Endodermal cell (in vitro differentiated cells): ENCODE results near the gene ERBB4. TPM values are rescaled to one million over a fixed set of nuclear protein-coding genes. Genes with fewer than 3 reads are reported as not detected.

Source experiments
- DNase-seq: peaks from one replicate; pipeline ENCODE4 v3.0.0-alpha.2; 2017
- H3K27ac ChIP-seq: 2 replicates; pipeline ENCODE4 v1.5.1; 2013; ENCODE audit warnings: mild to moderate bottlenecking, low read depth, low read length, moderate library complexity
- H3K27me3 ChIP-seq: 2 replicates; pipeline ENCODE4 v1.6.1; 2013; ENCODE audit warnings: mild to moderate bottlenecking, low read length, moderate library complexity; ENCODE audit not compliant: insufficient read depth, control insufficient read depth, poor library complexity, severe bottlenecking
- H3K36me3 ChIP-seq: 2 replicates; pipeline ENCODE4 v1.7.0; 2013; ENCODE audit warnings: mild to moderate bottlenecking, low read length, moderate library complexity; ENCODE audit not compliant: control insufficient read depth, insufficient read depth
- H3K4me1 ChIP-seq: one replicate; pipeline ENCODE4 v1.7.0; 2013; ENCODE audit warnings: low read length; ENCODE audit not compliant: control insufficient read depth, insufficient read depth
- H3K4me3 ChIP-seq: 2 replicates; pipeline ENCODE4 v1.5.1; 2013; ENCODE audit warnings: mild to moderate bottlenecking, low read length, moderate library complexity
- H3K9ac ChIP-seq: 2 replicates; pipeline ENCODE4 v1.6.1; 2013; ENCODE audit warnings: mild to moderate bottlenecking, low read length, moderate library complexity; ENCODE audit not compliant: poor library complexity, severe bottlenecking; ENCODE audit errors: extremely low read depth
- H3K9me3 ChIP-seq: 2 replicates; pipeline ENCODE4 v1.6.1; 2013; ENCODE audit warnings: mild to moderate bottlenecking, low read length, moderate library complexity; ENCODE audit not compliant: control insufficient read depth
- H3K27ac Mint-ChIP-seq: 2 replicates; pipeline ENCODE4 v1.8.0; 2020; ENCODE audit warnings: mixed read lengths
- H3K27me3 Mint-ChIP-seq: 2 replicates; pipeline ENCODE4 v1.8.0; 2021; ENCODE audit warnings: mild to moderate bottlenecking, mixed read lengths; ENCODE audit not compliant: insufficient read depth
- H3K36me3 Mint-ChIP-seq: 2 replicates; pipeline ENCODE4 v1.8.0; 2020; ENCODE audit warnings: low read depth, mixed read lengths
- H3K4me1 Mint-ChIP-seq: 2 replicates; pipeline ENCODE4 v1.8.0; 2020; ENCODE audit warnings: mixed read lengths
- H3K4me3 Mint-ChIP-seq: 2 replicates; pipeline ENCODE4 v1.8.0; 2020; ENCODE audit warnings: mild to moderate bottlenecking, moderate library complexity, mixed read lengths
- H3K9me3 Mint-ChIP-seq: 2 replicates; pipeline ENCODE4 v1.8.0; 2020; ENCODE audit warnings: mild to moderate bottlenecking, mixed read lengths
- WGBS, 2 experiments: methylation state at CpG; one replicate each; pipeline versions ENCODE4 v1.1.5 to v1.1.7; 2013; ENCODE audit warnings: missing lambda C conversion rate in 2 of 2, mixed read lengths in 1 of 2; ENCODE audit not compliant: insufficient coverage in 1 of 2, insufficient read length in 1 of 2; 5-methylcytosine and 5-hydroxymethylcytosine counted together
- total RNA-seq, 2 donors: library from RNA; stranded (reverse); fragmentation: NEBNext Ultra II Directional in 1 of 2; extraction: Animal tissue kit (Norgen Biotek cat#: 25700) in 1 of 2; gene quantifications; 2 replicates in 1 of 2; 3 replicates in 1 of 2; pipeline ENCODE4 v1.2.1, GENCODE V29; 2021
- TF ChIP-seq, protein P1 (sequence below): fragments of 200-600 bp; sonication (generic); conservative IDR thresholded peaks from 2 replicates; pipeline ENCODE4 v1.5.0; 2021; ENCODE audit warnings: antibody characterized with exemption, mild to moderate bottlenecking

Gene ERBB4
- total RNA-seq, 2 donors from 2014 or later = 154 to 158 TPM

DNA sequence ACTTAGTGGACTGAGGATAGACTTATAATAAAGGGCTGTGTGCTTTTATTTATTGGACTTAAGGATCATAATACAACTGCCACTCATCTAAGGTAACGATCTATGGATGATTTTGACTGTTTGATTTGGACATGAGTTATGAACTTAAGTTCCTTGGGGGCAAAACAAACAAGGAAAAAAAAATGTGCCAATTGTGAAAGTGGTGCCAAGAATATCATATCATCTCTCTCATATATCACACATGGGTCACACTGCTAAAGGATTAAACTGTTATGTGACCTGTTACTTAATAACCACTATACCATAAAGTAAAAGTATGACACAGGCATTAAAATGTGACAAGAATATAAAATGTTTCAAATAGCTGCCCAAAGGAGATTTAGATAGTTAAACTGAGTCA lies 886.3 kb downstream of the ERBB4 start:
- no peaks in the 10 kb centered on the region for H3K9me3 ChIP-seq
- no peaks in the 10 kb centered on the region for H3K36me3 ChIP-seq
- no peaks in the 10 kb centered on the region for H3K27me3 ChIP-seq
- DNase-seq = no peak
- no peak overlapping the region for H3K4me3 ChIP-seq
- H3K27ac ChIP-seq = no peak overlapping the region
- Mint-ChIP-seq H3K4me3 (no peak overlapping the region), H3K27me3 (no peaks in the 10 kb centered on the region), H3K36me3 (no peaks in the 10 kb centered on the region), H3K9me3 (no peaks in the 10 kb centered on the region), H3K4me1 (peaks cover 2% of the 10 kb centered on the region), H3K27ac (no peak overlapping the region)
- TF ChIP-seq, protein P1, sequence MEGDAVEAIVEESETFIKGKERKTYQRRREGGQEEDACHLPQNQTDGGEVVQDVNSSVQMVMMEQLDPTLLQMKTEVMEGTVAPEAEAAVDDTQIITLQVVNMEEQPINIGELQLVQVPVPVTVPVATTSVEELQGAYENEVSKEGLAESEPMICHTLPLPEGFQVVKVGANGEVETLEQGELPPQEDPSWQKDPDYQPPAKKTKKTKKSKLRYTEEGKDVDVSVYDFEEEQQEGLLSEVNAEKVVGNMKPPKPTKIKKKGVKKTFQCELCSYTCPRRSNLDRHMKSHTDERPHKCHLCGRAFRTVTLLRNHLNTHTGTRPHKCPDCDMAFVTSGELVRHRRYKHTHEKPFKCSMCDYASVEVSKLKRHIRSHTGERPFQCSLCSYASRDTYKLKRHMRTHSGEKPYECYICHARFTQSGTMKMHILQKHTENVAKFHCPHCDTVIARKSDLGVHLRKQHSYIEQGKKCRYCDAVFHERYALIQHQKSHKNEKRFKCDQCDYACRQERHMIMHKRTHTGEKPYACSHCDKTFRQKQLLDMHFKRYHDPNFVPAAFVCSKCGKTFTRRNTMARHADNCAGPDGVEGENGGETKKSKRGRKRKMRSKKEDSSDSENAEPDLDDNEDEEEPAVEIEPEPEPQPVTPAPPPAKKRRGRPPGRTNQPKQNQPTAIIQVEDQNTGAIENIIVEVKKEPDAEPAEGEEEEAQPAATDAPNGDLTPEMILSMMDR = no peak
- no peak overlapping the region for H3K9ac ChIP-seq
- 100% methylated on average over 1 of the region's 1 CpG; no CpG with 5 or more reads in 1 of the 2 experiments for WGBS, 2 experiments
- H3K4me1 ChIP-seq = no peaks in the 10 kb centered on the region

DNA sequence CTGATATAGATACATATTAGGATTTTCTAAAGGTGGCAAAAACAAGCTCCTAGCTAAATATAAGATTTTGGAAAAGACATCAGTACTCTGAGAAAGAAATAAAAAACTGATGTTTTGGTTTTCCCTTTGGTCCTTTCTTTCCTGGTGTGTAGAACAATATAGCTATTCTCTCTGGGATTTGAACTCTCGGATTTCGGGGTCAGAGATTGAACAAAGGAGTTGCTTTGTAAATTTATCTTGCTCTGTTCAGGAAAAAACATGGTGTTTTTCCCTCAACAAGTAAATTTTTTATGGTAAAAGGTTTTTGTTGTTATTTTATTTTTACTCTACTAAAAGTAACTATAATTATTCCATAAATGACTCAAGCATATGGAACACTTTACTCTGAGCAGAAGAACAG lies 889.3 kb downstream of the ERBB4 start:
- Histone ChIP-seq H3K4me1 (no peaks in the 10 kb centered on the region), H3K36me3 (no peaks in the 10 kb centered on the region), H3K9me3 (no peaks in the 10 kb centered on the region), H3K9ac (no peak overlapping the region), H3K27ac (no peak overlapping the region), H3K4me3 (no peak overlapping the region), H3K27me3 (no peaks in the 10 kb centered on the region)
- no peak for DNase-seq
- H3K36me3 Mint-ChIP-seq = no peaks in the 10 kb centered on the region
- no peaks in the 10 kb centered on the region for H3K27me3 Mint-ChIP-seq
- H3K4me1 Mint-ChIP-seq = peaks cover 6% of the 10 kb centered on the region
- H3K4me3 Mint-ChIP-seq = no peak overlapping the region
- no peaks in the 10 kb centered on the region for H3K9me3 Mint-ChIP-seq
- TF ChIP-seq, protein P1 = no peak
- H3K27ac Mint-ChIP-seq = no peak overlapping the region
- WGBS, 2 experiments = 94% methylated on average over 2 of the region's 2 CpGs; no CpG with 5 or more reads in 1 of the 2 experiments

- H3K27me3 ChIP-seq = no peaks in the 10 kb centered on the region
- H3K4me3 Mint-ChIP-seq = no peak overlapping the region
- no peaks in the 10 kb centered on the region for H3K9me3 ChIP-seq
- no peaks in the 10 kb centered on the region for H3K36me3 Mint-ChIP-seq
- H3K36me3 ChIP-seq = no peaks in the 10 kb centered on the region
- H3K27ac ChIP-seq = no peak overlapping the region
- H3K9ac ChIP-seq = no peak overlapping the region
- H3K4me3 ChIP-seq = no peak overlapping the region
- DNase-seq = no peak
- no peaks in the 10 kb centered on the region for H3K27me3 Mint-ChIP-seq
- H3K27ac Mint-ChIP-seq = no peak overlapping the region
- TF ChIP-seq, protein P1 = no peak
- WGBS, 2 experiments = 100% methylated on average over 1 of the region's 1 CpG; no CpG with 5 or more reads in 1 of the 2 experiments
- peaks cover 7% of the 10 kb centered on the region for H3K4me1 Mint-ChIP-seq
- H3K4me1 ChIP-seq = no peaks in the 10 kb centered on the region
- peaks cover 13% of the 10 kb centered on the region for H3K9me3 Mint-ChIP-seq
Observed at GRCh38 chr2:211631503-211631902, 907.1 kb downstream of the ERBB4 start.
